Peyer's patch (tissue), 4 donors: ENCODE measurements around the gene MEN1. TPM values are rescaled to one million over a fixed set of nuclear protein-coding genes. Genes with fewer than 3 reads are reported as not detected.

Experiments
- DNase-seq, 3 donors: peaks; one replicate each; pipeline ENCODE4 v3.0.0-alpha.2; 2017 to 2019
- H3K27ac ChIP-seq, 4 donors: fragments of 200-600 bp; sonication (generic); one replicate each; pipeline ENCODE4 v1.5.1; 2016 to 2019
- H3K27me3 ChIP-seq, 2 donors: fragments of 200-600 bp; sonication (generic); one replicate each; pipeline ENCODE4 v1.5.1; 2019
- H3K36me3 ChIP-seq, 3 donors: fragments of 200-600 bp; sonication (generic); one replicate each; pipeline ENCODE4 v1.5.1; 2016 to 2019
- H3K4me1 ChIP-seq, 4 donors: fragments of 200-600 bp; sonication (generic); one replicate each; pipeline ENCODE4 v1.5.1; 2016 to 2019
- H3K4me3 ChIP-seq, 4 donors: fragments of 200-600 bp; sonication (generic); 1 replicate in 3 of 4; 2 replicates in 1 of 4; pipeline ENCODE4 v1.5.1; 2016 to 2019; ENCODE audit warnings: mild to moderate bottlenecking in 1 of 4
- H3K9me3 ChIP-seq, 4 donors: fragments of 200-600 bp; sonication (generic); one replicate each; pipeline ENCODE4 v1.5.1; 2016 to 2019; ENCODE audit warnings: mild to moderate bottlenecking in 1 of 4
- CTCF ChIP-seq, 6 experiments: fragments of 450-650 bp in 4 of 6; fragments of 200-600 bp in 2 of 6; sonication (generic) in 1 of 6; IDR thresholded peaks; one replicate each; pipeline ENCODE4 v1.5.1; 2017 to 2019; ENCODE audit warnings: antibody characterized with exemption in 6 of 6, mild to moderate bottlenecking in 3 of 6, moderate library complexity in 1 of 6
- POLR2A ChIP-seq, 2 donors: fragments of 450-650 bp; IDR thresholded peaks; one replicate each; pipeline ENCODE4 v1.5.1; 2017; ENCODE audit warnings: antibody characterized with exemption in 2 of 2, mild to moderate bottlenecking in 2 of 2, moderate library complexity in 2 of 2
- total RNA-seq, 4 donors: library from RNA; depleted of rRNA; stranded (reverse); fragments of >200 nt; gene quantifications; one replicate each; pipeline ENCODE4 v1.1.0, GENCODE V29; 2016

MEN1 gene
- total RNA-seq, 4 donors from 2014 or later = 20.3 to 47.0 (median 31.9) TPM

DNA sequence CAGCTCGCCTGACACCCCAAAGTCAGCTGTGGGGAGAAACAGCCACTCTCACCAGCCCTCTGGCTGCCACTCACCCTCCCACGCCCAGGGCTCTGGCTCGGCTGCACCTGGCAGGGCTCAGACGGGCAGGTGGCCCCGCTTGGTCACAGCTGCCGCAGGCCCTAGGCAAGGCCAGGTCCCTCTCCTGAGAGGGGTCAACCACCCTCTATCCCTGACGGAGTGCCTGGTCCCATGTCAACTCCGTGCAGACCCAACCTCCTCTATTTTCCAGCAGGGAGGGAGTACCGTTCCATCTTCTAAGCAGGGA lies 9.2 kb downstream of the MEN1 start:
- Histone ChIP-seq H3K27me3 (no peaks in the 10 kb centered on the region), H3K36me3 (peaks cover 0 to 29% (median 0%) of the 10 kb centered on the region in 3 donors), H3K27ac (peak overlapping the region in 3 of 4 donors; percentile 60 to 96 (median 79)), H3K9me3 (no peaks in the 10 kb centered on the region), H3K4me1 (peaks cover 0 to 29% (median 20%) of the 10 kb centered on the region in 4 donors), H3K4me3 (peak overlapping the region in 1 of 4 donors; percentile 85)
- peak in 1 of 3 donors; percentile 47 for DNase-seq
- TF ChIP-seq CTCF (IDR thresholded peaks at IDR 0.05) (no peak), POLR2A (IDR thresholded peaks at IDR 0.05) (no peak)

DNA sequence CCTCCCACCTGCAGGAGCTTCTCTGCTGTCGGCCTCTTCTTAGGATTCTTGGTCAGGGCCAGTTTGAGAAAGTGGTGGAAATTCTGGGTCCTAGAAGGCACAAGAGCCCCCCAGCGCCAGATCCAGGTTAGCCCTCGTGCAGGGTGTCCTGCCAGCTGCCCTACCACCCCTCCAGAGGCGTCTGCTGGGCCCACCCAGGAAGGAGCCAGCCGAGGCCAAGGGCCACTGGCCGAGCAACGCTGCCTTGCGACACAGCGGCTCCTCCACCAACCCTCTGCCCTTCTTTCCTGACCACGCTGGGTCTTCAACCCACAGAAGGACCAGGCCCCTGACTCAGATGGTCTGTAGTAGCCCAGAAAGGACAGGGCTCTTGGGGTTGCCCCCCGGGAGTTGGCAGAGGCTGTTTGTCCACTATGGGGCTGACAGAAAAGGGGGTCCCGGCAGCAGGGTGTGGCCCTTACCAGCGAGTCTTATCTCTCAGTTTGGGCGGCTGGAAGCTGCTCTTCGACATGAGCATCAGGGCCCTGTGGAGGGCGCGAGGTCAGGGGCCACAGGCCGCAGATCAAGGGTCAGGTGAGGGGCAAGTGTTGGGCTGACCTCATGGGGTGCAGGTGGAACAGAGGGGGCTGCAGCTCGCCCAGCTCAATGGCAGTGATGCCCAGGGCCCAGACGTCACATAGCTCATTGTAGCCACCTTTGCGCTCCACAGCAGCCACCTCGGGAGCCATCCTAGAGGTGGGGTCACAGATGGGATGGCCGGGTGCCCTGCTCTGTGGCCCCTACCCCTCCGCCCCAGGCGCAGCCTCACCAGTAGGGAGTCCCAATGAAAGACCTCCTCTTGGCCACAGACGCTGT lies 9.8 kb downstream of the MEN1 start:
- TF ChIP-seq CTCF (IDR thresholded peaks at IDR 0.05) (no peak), POLR2A (IDR thresholded peaks at IDR 0.05) (no peak)
- peaks cover 0 to 26% (median 0%) of the 10 kb centered on the region in 3 donors for H3K36me3 ChIP-seq
- no peak for DNase-seq

DNA sequence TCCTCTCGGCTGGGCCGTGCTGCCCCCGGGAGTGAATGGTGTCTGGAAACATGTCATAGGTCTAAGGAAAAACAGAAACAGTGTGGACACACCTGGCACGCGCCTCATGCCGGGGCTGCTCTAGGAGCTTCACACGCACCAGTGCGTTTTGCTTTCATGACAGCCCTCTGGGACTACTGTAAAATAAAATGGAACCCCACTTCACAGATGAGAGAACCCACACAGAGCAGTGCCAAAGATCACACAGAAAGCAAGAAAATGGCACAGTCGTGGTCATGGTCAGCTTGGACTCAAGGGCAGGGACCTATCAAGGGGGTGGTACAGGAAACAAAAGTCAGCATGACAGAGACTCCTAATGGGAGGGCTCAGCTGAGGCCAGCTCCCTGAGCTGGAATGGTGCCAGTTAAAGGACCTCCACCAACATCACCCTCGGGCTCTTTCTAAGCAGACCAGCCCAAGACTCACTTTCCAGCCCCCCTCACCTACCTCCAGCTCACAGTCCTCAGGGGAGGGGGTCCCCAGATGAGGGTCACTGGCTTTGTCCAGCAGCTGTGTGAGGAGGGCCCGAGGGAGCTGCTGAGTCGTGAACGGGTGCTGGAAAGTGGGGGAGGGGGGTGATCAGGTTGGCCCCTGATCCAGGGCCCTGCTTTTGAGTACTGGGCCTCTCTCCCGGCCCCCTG lies 10.6 kb downstream of the MEN1 start:
- Histone ChIP-seq H3K36me3 (peaks cover 0 to 19% (median 0%) of the 10 kb centered on the region in 3 donors), H3K4me3 (no peak overlapping the region), H3K27ac (peak overlapping the region in 1 of 4 donors; percentile 96), H3K9me3 (no peaks in the 10 kb centered on the region), H3K4me1 (peaks cover 0 to 29% (median 20%) of the 10 kb centered on the region in 4 donors), H3K27me3 (no peaks in the 10 kb centered on the region)
- TF ChIP-seq CTCF (IDR thresholded peaks at IDR 0.05) (no peak), POLR2A (IDR thresholded peaks at IDR 0.05) (no peak)
- DNase-seq = peak in 1 of 3 donors; percentile 66

More for the DNA sequence above, 9.8 kb downstream of the MEN1 start:
- peak overlapping the region in 2 of 4 donors; percentile 79 to 96 for H3K27ac ChIP-seq
- H3K4me3 ChIP-seq = no peak overlapping the region
- peaks cover 0 to 29% (median 20%) of the 10 kb centered on the region in 4 donors for H3K4me1 ChIP-seq
- no peaks in the 10 kb centered on the region for H3K27me3 ChIP-seq
- H3K9me3 ChIP-seq = no peaks in the 10 kb centered on the region

- Histone ChIP-seq H3K27me3 (no peaks in the 10 kb centered on the region), H3K4me1 (peaks cover 0 to 29% (median 20%) of the 10 kb centered on the region in 4 donors), H3K4me3 (no peak overlapping the region), H3K9me3 (no peaks in the 10 kb centered on the region), H3K36me3 (peaks cover 0 to 14% (median 0%) of the 10 kb centered on the region in 3 donors), H3K27ac (peak overlapping the region in 1 of 4 donors; percentile 96)
- no peak for DNase-seq
- TF ChIP-seq POLR2A (IDR thresholded peaks at IDR 0.05) = no peak
- no peak for TF ChIP-seq CTCF (IDR thresholded peaks at IDR 0.05)
These were observed 11.1 kb downstream of the MEN1 start for GRCh38 chr11:64799256-64799622.

GRCh38 chr11:64796757-64797541 lies 13.4 kb downstream of the MEN1 start:
- H3K4me3 ChIP-seq = no peak overlapping the region
- H3K4me1 ChIP-seq = peaks cover 0 to 17% (median 9%) of the 10 kb centered on the region in 4 donors
- H3K36me3 ChIP-seq = peaks cover 0 to 14% (median 0%) of the 10 kb centered on the region in 3 donors
- H3K9me3 ChIP-seq = no peaks in the 10 kb centered on the region
- TF ChIP-seq CTCF (IDR thresholded peaks at IDR 0.05) = no peak
- no peak for TF ChIP-seq POLR2A (IDR thresholded peaks at IDR 0.05)
- no peaks in the 10 kb centered on the region for H3K27me3 ChIP-seq
- peak in 1 of 3 donors; percentile 39 for DNase-seq
- H3K27ac ChIP-seq = no peak overlapping the region
